ENCODE measurements around the gene FIBP. TPM values are rescaled to one million over a fixed set of nuclear protein-coding genes. Genes with fewer than 3 reads are reported as not detected.
A peak's percentile ranks its signal among the peaks of the same experiment; 100 is the strongest.

The FIBP gene
- total RNA-seq, 1 experiment from 2014 or later = 93.1 TPM

GRCh38 chr11:65919141-65919572 is 30.9 kb upstream of the FIBP start, which contains the start of gene DRAP1 (continued):
- TF ChIP-seq AFF4 (CRISPR knock-in tag; IDR thresholded peaks at IDR 0.05; ENCODE audit: borderline replicate concordance) (no peak), ZNF396 (CRISPR knock-in tag; IDR thresholded peaks at IDR 0.05; ENCODE audit: borderline replicate concordance) (no peak), RELA (CRISPR knock-in tag; IDR thresholded peaks at IDR 0.05; ENCODE audit: borderline replicate concordance) (0 out of 2 replicates have a peak, but pooled peaks have one; percentile 54), TEAD1 (CRISPR knock-in tag; IDR thresholded peaks at IDR 0.05) (peak; percentile 66; the same call in 1 of the 2 replicates), FOXK1 (CRISPR knock-in tag; IDR thresholded peaks at IDR 0.05) (peak; percentile 89), ZNF532 (CRISPR knock-in tag; IDR thresholded peaks at IDR 0.05; ENCODE audit: borderline replicate concordance) (no peak), PRRX2 (CRISPR knock-in tag; IDR thresholded peaks at IDR 0.05) (no peak), ATF2 (CRISPR knock-in tag; IDR thresholded peaks at IDR 0.05; ENCODE audit: borderline replicate concordance, low read depth) (no peak), ZSCAN18 (CRISPR knock-in tag; IDR thresholded peaks at IDR 0.05) (no peak), PRDM15 (CRISPR knock-in tag; IDR thresholded peaks at IDR 0.05) (no peak), ZMAT4 (CRISPR knock-in tag; IDR thresholded peaks at IDR 0.05) (no peak), SMAD3 (CRISPR knock-in tag; IDR thresholded peaks at IDR 0.05; ENCODE audit: borderline replicate concordance) (peak; percentile 87), ZNF281 (CRISPR knock-in tag; IDR thresholded peaks at IDR 0.05) (no peak), ZNF232 (CRISPR knock-in tag; IDR thresholded peaks at IDR 0.05) (peak; percentile 82; the same call in 1 of the 2 replicates), SP1 (CRISPR knock-in tag; conservative IDR thresholded peaks at IDR 0.05) (peak; percentile 99), CBFB (CRISPR knock-in tag; IDR thresholded peaks at IDR 0.05; ENCODE audit: low read depth) (0 out of 2 replicates have a peak, but pooled peaks have one; percentile 69), E2F1 (CRISPR knock-in tag; IDR thresholded peaks at IDR 0.05) (no peak)
